Stimulated activated CD8-positive, alpha-beta memory T cell treated with anti-CD3 and anti-CD28 coated beads, Interleukin-7, amount 100 ng/mL, for 24 hours (primary cell): ENCODE data around the gene DHX58.

Source experiments
- DNase-seq: peaks from one replicate; pipeline ENCODE4 v3.0.0-alpha.2; 2020; ENCODE audit warnings: low read depth

DHX58 gene

DNA sequence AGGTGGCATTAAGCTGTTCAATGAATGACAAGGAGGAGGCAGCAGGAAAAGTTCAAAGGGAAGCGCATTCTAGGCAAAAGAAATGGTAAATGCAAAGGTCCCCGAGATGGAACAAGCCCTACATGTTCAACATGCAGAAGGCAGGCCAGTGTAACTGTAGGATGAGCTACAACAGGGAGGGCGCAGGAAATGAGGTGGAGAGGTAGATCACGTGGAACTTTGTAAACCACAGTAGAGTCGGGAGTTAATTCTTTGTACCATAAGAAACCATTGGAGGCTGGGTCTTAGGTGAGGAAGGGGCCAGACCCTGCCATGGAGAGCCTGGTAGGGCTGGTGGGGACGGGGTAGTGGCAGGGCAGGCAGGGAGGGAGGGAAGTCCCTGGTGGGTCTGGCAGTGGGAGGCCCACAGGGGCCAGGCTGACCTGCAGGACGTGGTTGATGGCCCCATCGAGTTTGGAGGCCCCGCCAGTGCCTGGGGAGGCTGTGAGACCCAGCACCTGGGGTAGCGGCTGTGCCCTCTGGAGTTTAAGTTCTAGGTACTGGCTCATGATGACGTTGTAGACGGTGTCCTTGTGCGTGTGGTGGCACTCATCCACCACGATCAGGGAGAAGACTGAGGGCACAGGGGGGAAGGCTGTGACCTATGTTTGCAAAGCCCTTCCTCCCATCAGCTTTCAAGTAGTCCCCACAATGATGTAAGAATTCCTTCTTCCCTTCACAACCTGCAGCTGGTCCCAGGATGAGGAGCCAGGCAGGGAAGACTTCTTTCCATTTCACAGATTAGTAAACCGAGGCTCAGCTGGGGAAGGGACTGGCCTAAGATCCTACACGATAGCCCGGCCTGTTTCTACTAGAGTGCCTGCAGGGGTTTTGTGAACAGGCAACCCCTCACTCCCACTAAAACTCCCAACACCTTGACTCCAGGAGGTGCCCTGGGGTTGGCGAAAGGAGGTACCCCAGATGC lies 1.9 kb downstream of the DHX58 start:
- no peak for DNase-seq

DNA sequence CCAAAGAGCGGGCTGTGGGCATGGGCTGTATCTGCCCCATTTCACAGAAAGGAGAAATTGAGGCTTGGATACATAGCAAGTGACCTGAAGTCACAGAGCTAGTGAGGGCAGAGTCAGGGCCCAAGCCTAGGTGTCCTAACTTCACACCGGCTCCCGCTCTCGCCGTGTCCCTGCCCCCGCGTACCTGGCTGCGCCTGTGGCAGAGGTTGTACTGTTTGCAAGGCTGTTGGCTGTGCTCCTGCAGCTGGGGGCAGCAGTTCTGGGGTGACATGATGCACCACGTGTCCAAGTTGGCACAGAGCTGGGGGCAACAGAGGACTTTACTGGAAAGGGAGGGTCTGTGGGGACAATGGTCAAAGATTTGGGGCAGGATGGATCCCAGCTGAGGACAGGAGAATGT lies 3.4 kb downstream of the DHX58 start:
- no peak for DNase-seq

DNA sequence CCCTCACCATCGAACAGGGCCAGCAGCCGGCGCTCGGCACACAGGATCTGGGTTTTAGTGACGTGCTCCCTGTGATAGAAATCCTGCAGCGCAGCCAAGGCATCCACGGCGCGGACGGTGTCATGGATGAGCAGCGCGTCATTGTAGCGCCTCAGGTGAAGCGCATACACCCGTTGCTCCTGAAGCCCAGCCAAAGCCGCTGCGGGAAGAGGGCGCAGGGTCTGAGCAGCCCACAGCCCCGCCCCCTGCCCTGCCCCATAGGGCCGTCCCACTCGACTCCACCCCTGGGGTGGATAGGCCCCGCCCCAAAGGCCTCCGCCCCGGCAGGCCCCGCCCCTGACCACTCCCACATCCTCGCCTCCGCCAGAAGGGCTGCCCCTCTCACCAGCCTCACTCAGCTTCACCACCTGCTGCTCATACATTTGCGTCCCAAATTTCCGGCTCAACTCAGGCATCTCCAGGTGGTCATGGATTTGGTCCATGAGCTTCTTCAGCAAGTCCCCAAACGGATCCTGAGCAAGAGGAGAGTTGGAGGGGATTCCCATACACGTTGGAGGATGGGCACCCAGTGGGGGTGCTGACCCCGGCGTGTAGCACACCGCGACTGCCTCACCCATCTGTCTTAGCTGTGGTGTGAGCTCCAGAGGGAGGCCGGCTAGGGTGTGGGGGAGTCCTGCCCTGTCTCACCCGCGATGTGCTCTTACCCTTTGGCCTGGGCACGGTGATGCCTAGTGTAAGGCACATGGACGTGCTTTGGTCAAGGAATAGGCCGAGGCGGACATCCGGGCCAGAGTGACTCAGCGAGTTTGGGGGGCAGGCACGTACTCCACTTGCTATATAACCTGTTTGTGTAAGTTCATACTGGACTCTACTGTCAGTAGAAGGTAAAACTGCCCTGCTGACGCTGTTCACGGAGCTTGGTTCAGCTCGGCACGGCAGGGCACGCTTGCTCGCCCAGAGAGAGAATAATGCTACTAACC lies 4.6 kb downstream of the DHX58 start:
- DNase-seq, result peak; percentile 86

DNA sequence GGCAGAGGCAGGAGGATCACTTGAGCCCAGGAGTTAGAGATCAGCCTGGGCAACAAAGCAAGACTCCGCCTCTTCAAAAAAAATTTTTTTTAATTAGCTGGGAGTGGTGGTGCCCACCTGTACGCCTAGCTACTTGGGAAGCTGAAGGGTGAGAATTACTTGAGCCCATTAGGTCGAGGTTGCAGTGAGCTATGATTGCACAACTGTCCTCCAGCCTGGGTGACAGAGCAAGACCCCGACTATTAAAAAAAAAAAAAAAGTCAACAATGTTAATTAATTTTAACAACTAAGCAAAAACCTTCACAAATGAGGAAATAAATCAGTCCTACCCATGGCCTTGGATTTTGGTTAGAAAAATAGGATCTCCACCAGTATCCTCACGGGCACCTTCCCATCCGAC lies 5.4 kb downstream of the DHX58 start:
- no peak for DNase-seq

DNA sequence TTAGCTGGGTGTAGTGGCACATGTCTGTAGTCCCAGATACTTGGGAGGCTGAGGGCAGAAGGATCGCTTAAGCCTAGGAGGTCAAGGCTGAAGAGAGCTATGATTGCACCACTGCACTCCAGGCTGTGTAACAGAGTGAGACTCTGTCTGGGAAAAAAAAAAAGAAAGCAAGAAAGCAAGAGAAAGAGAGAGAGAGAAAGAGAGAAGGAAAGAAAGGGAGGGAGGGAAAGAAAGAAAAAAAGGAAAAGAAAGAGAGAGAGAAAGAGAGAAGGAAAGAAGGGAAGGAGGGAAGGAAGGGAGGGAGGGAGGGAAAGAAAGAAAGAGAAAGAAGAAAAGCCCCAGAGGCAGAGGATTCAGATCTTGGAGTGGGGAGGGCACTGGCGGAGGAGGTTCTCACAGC lies 6.5 kb downstream of the DHX58 start:
- DNase-seq, result no peak

DNA sequence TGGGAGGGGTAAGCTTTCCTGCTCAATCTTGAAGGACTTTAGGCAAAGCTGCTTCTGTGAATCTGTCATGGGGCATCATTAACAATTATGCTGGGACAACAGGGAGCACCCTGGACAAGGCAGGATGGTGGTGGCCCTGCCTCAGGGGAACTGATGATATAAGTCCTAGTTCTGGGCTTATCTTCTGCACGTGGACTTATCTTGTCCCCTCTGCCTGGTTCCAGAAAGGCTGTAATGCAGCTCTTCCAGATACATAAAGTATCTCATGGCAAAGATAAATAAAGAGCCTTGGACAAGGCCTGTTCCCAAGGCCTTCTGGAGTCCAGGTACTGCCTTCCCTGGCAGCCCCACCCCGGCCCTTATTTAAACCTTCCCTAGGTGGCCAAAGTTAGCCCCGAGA lies 8.2 kb downstream of the DHX58 start:
- DNase-seq, result no peak

DNA sequence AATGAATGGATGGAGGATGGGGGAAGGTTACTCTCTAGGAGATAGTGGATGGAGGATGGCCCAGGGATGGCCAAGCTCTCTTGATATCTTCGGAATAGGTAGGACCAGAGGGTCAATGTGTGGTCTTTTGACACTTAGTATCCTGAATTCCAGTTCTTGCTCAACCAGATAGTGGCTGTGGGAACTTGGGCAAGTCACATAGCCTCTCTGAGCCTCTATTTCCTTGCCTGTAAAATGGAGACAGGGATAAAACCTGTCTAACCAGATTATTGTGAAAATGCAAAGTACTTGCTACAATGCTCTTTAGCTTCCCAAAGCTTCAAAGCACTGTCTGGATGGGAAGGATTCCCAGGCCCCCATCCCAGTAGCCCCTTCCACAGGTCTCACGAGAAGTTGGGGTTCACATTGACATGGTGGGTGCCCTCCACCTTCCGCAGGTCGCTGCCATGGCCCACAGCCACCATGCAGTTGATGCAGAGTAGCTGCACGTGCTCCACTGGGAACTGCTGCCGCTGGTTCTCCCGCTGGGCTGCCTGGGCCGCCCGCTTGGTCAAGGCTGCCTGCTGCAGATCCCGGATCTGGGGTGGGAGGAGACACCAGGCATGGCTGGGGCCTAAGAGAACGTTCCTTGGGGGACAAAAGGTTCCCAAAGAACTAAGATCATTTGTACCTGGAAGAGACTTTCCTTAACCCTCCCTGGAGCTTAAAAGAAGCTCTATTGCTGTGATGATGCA lies 9.1 kb downstream of the DHX58 start:
- DNase-seq, result no peak

DNA sequence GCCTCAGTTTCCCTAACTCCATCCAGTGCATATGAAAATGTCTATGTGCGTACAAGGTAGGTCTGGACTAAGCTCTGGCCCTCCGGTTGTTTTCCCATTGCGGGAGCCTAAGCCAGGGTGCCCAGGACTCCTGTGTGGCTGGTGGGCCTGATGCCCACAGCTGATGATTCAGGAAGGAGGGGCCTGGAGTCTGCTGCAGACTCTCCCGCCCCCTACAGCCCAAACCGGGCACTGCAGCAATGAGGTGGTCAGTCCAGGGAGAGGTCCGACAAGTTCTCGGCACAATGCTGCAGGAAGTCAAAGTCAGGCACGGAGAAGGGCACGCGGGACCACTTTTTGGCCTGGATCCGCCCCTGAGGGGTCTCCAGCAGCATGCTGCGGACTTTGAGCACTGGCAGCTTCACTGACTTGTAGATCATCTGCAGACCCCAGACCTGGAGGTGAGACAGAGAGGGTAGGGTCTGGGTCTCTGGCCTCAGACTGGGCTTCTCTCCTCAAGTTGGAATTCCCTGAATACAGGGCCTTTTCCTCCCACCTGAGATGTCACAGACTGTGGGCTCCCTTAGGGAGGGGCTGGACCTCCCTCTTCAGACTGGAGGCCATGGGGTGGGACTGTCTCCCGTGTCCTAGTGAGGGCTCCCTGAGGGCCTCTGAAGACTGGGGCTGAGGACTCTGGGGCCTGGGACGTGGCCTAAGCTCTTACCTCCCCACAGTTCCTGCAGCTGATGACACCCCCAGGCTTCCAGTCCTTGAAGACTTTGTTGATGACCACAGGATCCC lies 10.8 kb downstream of the DHX58 start:
- DNase-seq, result peak; percentile 66

DNA sequence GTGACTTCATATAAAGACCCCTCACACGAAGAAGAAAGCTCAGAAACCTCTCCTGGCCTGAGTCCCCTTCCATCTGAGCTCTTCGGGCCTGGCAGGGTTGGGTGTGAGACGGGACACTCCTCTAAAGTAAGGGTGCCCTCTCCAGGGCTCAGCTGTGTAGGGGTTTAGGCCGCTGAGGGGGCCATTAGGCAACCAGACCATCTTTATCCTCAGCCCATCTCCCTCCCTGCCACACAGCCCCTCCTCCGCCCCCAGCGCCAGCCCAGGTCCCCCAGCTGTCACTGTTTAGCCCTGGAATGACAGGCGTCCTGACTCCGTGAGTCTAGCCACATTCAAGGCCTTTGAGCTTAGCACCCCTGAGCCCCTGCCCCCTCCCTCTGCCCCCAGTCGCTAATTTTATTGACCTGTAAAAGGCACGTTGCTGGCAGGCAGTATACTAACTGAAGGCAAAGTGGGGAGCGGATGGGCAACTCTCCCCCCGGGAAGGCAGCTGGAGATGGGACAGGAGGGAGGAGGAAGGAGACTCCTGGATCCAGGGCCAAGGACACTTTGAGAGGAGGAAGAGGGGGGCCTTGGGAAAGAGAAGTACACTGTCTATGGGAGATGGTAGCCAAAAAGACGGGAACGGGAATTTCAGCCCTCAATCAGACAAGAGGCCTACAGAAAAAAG lies 13.6 kb downstream of the DHX58 start:
- DNase-seq, result no peak

DNA sequence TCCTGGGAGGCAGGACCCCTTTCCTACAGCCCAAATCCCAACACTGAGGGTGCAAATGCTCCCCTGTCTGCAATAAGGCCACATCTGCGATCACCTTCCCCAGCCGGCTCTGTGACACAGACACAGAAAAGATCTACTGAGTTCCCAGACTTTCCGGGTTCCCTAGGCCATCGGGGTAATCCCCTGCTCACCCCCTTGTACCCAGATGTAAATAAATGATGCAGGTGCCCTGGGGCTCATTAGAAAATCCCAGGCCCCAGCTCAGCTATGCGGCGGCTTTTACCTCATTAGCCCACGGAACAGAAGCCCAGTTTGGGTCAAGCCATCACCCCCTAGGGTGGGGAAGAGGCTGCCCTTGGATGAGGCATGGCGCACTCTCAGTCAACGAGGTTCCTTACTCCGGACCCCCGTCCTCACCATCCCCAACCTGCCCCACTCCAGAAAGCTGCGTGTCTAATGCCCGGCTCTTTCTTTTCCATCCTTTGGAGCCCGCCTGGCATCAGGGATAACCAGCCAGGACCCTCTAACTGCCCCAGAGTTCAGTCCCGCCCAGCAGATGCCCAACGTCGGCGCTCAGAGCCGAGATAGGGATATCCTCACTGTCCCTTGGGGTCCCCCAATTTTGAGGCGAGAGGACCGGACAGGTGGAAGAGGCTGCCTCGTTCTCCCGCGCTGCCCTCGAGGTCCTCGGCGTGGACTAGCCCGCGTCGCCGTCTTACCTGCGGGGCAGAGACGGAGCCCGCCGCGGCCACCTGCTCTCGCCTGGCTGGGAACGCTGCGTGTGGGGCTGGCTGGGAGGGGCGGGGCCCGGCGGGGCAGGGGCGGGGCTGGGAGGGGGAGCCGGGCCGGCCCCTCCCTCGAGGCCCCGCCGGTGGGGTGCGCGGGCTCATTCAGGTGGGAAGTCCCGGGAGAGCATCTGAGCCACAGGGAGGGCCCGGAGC lies 14.6 kb downstream of the DHX58 start, which contains the start of gene ZNF385C:
Gene ZNF385C (minus strand): TSS at position 783 of the 941 bp plus-strand sequence. CDS start 35,417 bp downstream, outside the sequence.
- no peak for DNase-seq

DNA sequence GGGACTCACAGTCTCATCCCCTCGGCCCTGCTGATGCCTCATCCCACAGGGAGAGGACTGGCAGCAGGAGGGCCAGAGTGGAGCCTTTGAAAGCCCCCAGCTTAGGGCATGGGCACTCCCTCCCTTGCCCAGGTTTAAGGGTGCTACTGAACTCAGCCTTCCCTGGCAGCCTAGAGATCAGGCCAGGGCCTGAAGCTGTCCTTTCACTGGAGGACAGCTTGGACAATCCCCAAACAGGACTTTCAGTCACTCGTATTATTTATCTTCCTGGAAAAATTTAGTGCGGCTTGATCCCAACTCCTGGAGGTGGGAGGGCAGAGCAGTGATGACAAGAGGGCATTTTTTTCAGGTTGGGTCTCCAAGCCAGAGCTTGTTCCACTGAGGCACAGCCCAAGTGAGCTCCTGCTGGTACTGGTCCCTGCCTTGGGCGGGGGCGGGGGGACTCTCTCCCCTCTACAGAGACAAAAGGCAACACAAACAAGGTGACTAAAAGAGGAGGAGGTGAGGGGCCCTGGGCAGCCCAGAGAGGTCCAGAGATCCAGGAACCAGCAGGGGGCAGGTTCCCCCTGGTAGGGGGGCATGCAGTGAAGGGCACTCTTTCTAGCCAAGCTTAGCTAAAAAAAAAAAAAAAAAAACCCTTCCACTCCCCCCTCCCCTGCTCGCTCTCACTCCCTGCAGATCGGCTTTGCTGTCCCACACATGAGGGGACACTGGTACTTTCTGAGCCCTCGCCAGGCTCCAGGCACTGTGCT lies 16.0 kb downstream of the DHX58 start:
- DNase-seq, result no peak

DNA sequence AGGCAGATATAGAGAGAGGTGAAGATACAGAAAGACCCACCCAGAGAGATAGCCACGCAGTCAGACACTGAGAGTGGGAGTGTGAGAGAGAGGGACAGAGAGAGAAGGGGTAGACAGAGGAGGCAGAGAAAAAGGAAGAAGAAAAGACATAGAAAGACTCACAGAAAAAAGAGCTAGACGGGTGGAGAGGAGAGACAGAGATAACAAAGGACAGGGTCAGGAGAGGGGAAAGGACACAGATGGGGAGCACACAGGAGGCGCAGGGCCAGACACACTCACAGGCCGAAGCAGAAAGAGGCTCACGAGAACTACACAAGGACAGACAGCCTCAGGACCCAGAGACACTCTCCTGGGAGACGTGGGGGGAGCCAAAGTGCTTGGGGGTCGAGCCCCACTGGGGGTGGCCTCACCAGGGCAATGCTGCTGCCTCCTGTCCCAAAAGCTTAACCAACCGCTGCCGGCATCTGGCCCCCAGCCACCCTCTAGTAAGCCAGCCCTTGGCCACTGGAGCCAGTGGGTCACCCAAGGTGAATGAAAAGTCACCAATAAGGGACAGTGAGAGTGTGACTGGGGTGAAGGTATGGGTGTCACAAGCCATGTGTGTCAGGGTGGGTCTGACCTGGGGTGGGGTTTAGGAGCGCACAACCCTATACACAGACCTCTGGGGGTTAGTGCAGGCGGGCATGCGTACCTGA lies 18.0 kb downstream of the DHX58 start:
- DNase-seq, result no peak

DNA sequence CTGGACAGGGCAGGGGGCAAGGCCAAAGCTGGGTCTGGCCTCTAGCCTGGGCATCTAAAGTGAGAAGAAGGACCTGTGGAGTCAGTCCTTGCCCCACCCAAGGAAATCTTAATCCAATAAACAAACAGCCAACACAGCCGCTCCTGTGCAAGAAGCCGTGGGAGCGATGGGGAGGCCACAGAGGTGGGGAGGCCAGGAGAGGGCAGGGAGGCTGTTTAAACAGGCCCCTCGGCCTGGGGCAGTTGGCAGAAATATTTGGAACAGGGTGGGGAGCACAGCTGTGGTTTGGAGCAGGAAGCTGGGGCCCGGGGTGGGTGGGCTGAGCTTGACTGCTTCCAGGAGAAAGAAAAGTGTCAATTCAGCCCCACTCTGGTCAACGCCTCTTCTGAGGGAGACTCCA lies 19.6 kb downstream of the DHX58 start:
- DNase-seq, result no peak

DNA sequence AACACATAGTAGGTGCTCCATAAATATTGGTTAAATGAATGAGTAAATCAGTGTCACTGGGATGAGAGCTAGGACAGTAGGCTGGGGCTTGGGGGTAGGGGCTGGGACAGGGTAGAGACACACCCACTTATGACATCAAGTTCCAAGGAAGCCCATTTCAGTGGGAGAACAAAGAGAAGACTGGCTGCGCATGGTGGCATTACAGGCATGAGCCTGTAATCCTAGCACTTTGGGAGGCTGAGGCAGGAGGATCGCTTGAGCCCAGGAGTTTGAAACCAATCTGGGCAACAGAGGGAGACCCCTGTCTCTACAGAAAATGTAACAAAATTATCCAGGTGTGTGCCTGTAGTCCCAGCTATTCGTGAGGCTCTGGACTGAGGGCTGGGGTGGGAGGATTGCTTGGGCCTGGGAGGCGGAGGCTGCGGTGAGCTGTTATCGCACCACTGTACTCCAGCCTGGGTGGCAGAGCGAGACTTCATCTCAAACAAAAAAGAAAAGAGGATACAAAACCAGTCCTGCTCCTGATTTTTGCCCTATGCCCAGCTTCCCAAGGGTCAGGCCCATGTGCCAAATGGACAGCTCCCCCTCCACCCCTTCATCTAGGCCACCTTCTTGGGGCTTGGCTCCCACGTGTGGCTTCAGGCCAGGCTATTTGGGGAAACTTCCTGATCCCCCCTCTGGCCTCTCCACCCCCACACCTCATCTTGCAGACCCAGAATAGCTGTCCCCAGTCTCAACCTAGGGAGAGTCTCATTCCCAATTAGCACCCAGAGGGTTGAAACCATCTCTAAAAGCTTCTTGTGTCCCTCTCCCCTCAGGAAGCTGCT lies 21.3 kb downstream of the DHX58 start:
- DNase-seq, result no peak

DNA sequence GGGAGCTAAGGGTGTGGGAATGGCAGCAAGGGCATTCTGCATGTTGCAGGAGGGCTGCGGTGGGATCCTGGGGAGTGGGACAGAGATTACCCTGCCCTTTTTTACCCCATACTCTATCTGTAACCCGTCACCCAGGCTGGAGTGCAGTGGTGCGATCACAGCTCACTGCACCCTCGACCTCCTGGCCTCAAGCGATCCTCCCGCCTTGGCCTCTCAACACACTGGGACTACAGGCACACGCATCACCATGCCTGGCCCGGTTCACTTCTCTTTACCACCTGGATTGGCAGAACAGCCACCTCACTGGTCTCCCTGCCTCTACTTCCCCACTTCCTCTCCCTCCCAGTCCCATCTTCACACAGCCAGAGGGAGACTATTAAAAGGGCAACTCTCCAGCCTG lies 23.8 kb downstream of the DHX58 start:
- DNase-seq, result no peak

DNA sequence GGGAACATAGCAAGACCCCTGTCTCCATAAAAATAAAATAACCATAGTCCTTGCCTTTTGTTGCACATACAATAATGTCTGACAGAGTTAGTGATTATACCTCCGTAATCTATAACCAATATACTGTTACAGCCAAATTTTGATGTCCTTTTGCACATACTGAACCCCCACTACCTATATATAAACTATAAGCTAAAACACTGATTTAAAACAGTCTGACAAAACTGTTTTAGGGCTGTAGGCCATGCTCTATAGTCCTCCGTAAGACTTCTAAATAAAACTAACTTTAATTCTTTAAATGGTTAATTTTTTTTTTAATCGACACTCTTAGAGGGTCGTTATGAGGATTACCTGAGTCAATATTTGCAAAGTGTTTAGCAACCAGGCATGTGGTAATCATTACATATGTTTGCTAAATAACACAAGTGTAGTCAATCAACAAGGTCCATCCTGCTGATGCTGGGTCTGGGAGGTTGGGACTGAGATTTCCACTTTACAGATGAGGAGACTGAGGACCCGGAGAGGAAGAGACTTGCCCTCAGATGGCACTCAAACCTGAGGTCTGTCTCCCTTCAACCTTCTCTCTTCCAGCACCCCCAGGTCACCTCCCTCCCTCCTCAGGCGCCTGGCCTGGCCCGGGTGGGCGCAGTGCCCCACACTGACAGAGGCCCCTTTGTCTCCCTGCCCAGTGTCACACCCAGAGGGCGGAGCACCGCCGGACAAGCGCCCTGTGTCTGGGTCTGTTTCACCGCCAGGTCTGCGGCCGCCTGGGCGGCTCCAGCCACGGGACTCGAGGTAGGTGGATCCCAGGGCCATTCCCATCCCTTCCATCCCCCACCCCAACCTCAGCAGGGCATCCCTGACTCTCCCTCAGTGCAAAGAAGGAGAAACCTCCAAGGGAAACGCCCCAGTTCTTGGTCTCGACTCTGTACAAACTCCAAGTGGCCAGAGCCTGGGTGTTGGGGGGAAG lies 24.5 kb downstream of the DHX58 start:
- DNase-seq, result no peak
